PC-3 (cell line): Measurements from ENCODE around the gene MORN1. TPM values are rescaled to one million over a fixed set of nuclear protein-coding genes. Genes with fewer than 3 reads are reported as not detected.
"Not testable (repeated sequence)": the region's sequence is repeated elsewhere in the genome, so short reads cannot be mapped to it uniquely, and the experiment has no call there.

Experiments used
- ATAC-seq: fragments of 200-7000 bp; cut with Tn5 transposase; 2 replicates; pipeline ENCODE4 v1.9.1; 2020; ENCODE audit warnings: mild to moderate bottlenecking, moderate library complexity
- Bru-seq: library from RNA; stranded (reverse); fragments of 400-500 nt; gene quantifications from one replicate; lab custom pipeline; 2021; lab: Mats Ljungman, UMichigan
- BruChase-seq, 2 experiments: library from RNA; stranded (reverse); fragments of 400-500 nt; gene quantifications; one replicate each; lab custom pipeline; 2021; lab: Mats Ljungman, UMichigan
- BruUV-seq: library from RNA; stranded (reverse); fragments of 400-500 nt; replicated peaks from 2 replicates; lab custom pipeline; 2021; lab: Mats Ljungman, UMichigan
- CTCF ChIA-PET: fragments of 300-600 bp; sonication (Branson Sonifier 250); formaldehyde crosslinking; loops from one replicate; lab custom pipeline; 2022; ENCODE audit warnings: antibody characterized with exemption; lab: Charles Lee
- POLR2A ChIA-PET: fragments of 300-600 bp; sonication (Branson Sonifier 250); formaldehyde crosslinking; loops from one replicate; lab custom pipeline; 2022; ENCODE audit warnings: antibody characterized with exemption; ENCODE audit not compliant: unreplicated experiment; lab: Charles Lee
- DNase-seq: peaks from one replicate; pipeline ENCODE4 v3.0.0-alpha.2; 2015
- H2AFZ ChIP-seq: fragments of 300-600 bp; sonication (generic); 2 replicates; pipeline ENCODE4 v1.6.0; 2016; ENCODE audit warnings: antibody characterized with exemption, low read length
- H3F3A ChIP-seq: fragments of 300-600 bp; sonication (generic); one replicate; pipeline ENCODE4 v1.6.0; 2017; ENCODE audit warnings: antibody characterized with exemption, low read length, control low read depth, mild to moderate bottlenecking; ENCODE audit not compliant: unreplicated experiment
- H3K27ac ChIP-seq: fragments of 300-600 bp; sonication (generic); 2 replicates; pipeline ENCODE4 v1.5.1; 2016; ENCODE audit warnings: mild to moderate bottlenecking, low read length
- H3K27me3 ChIP-seq: fragments of 300-600 bp; sonication (generic); 2 replicates; pipeline ENCODE4 v1.6.1; 2016; ENCODE audit warnings: low read length, mixed read lengths
- H3K36me3 ChIP-seq: fragments of 300-600 bp; sonication (generic); 2 replicates; pipeline ENCODE4 v1.6.1; 2016; ENCODE audit warnings: low read depth, mixed run types, low read length, mixed read lengths
- H3K4me1 ChIP-seq: fragments of 300-600 bp; sonication (generic); 2 replicates; pipeline ENCODE4 v1.5.1; 2016; ENCODE audit warnings: low read length; ENCODE audit not compliant: insufficient read depth
- H3K4me2 ChIP-seq: fragments of 300-600 bp; sonication (generic); 2 replicates; pipeline ENCODE4 v1.6.0; 2016; ENCODE audit warnings: low read length
- H3K4me3 ChIP-seq: fragments of 300-600 bp; sonication (generic); 2 replicates; pipeline ENCODE4 v1.5.1; 2016; ENCODE audit warnings: mild to moderate bottlenecking, low read length, mixed read lengths
- H3K79me2 ChIP-seq: fragments of 300-600 bp; sonication (generic); 2 replicates; pipeline ENCODE4 v1.6.1; 2017; ENCODE audit warnings: low read length, mixed read lengths
- H3K9ac ChIP-seq: fragments of 300-600 bp; sonication (generic); 2 replicates; pipeline ENCODE4 v1.6.0; 2016; ENCODE audit warnings: mild to moderate bottlenecking, low read length
- H3K9me2 ChIP-seq: fragments of 300-600 bp; sonication (generic); replicated peaks from 2 replicates; pipeline ENCODE4 v1.6.1; 2016; ENCODE audit warnings: mixed run types, low read length, mixed read lengths
- H3K9me3 ChIP-seq: fragments of 300-600 bp; sonication (generic); 2 replicates; pipeline ENCODE4 v1.6.1; 2016; ENCODE audit warnings: low read length, mixed read lengths
- H4K20me1 ChIP-seq: fragments of 300-600 bp; sonication (generic); 2 replicates; pipeline ENCODE4 v1.6.1; 2016; ENCODE audit warnings: low read length, mixed read lengths
- EZH2 ChIP-seq: fragments of 300-600 bp; sonication (generic); IDR thresholded peaks from one replicate; pipeline ENCODE4 v1.6.1; 2017; ENCODE audit warnings: antibody characterized with exemption, mild to moderate bottlenecking, low read length; ENCODE audit not compliant: unreplicated experiment
- EZH2phosphoT487 ChIP-seq: fragments of 300-600 bp; sonication (generic); IDR thresholded peaks from 2 replicates; pipeline ENCODE4 v1.6.1; 2018; ENCODE audit warnings: mild to moderate bottlenecking, antibody characterized with exemption, low read length, borderline replicate concordance
- intact Hi-C: fragments of 100-400 bp; cut with micrococcal nuclease; formaldehyde crosslinking; loops from 2 replicates; pipeline ENCODE4 v1.9.0; 2023
- long read RNA-seq: library from polyadenylated mRNA; unstranded; transcript quantifications from one replicate; pipeline ENCODE4 v2.0.0, GENCODE V29; 2021; ENCODE audit not compliant: unreplicated experiment
- total RNA-seq: library from RNA; depleted of rRNA; stranded (reverse); fragments of >200 nt; gene quantifications from 2 replicates; pipeline ENCODE4 v1.2.3, GENCODE V29; 2014; rRNA removed
- TF ChIP-seq, protein P1 (sequence below): fragments of 300-600 bp; sonication (generic); conservative IDR thresholded peaks from 2 replicates; pipeline ENCODE4 v1.5.1; 2017; ENCODE audit warnings: antibody characterized with exemption, low read depth, mild to moderate bottlenecking, low read length

MORN1 gene
- 11.2 and 30.5 TPM in 2 replicates for total RNA-seq
- Bru-seq, nascent RNA = percentile 58 among the genes with signal in this experiment
- BruChase-seq, experiment 1, labeled RNA remaining after a 6-hour chase = percentile 53 among the genes with signal in this experiment
- percentile 59 among the genes with signal in this experiment for BruChase-seq, experiment 2, labeled RNA remaining after a 2-hour chase
- long read RNA-seq, full-length matches to known transcripts = 6 of 38 reads
- long read RNA-seq, partial matches to known transcripts = 5 of 38 reads
- long read RNA-seq, other reads (novel, unspliced or antisense) = 27 of 38 reads

DNA sequence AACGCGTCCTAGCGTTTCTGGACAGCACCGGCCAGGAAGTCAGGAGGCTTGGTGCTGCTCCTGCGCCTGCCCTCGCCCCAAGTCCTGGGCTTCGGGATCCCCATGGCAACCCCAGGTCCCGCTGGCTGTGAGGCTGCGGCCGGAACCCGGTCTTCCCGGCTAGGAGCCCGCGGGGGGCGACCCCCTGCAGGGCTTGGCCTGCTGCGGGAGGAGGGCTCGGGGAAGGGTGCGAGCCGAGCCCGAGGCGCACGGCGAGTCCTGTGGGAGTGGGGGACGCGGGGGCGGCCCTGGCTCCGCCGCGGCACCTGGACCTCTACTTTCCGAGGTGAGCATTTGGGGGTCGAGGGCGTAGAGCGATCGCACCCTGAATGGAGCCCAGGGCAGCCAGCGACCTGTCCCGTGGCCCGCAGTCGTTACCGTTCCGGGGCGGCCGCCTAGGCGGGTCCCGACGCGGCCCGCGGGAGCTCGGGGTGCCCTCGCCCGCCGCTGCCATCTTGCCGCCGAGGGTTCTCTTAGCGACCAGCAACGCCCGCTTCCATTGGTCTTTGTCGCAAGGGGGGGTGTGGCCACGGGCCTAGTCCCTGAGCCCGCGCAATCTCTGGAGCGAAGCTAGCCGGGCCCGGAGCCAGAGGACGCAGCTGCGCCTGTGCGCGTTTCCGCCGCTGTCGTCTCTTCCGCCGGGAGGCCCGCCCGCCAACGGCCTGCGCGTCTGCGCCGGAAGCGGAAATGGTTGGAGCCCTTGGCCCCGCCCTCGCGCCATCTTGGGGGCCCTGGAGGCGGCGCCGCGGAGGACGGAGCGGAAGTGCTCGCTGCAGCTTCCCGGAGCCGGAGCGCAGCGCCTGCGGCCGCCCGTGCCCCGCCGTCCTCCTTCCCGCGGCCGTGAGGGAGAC lies at the start of gene MORN1, which contains the start of gene RER1:
Gene MORN1, minus strand, starts transcription at position 514 of the 890 bp plus-strand sequence. Its CDS starts 21 bp downstream, at position 493.
Gene RER1, plus strand, starts transcription at position 801 of the 890 bp plus-strand sequence. CDS start 3,950 bp downstream, outside the sequence.
- intact Hi-C loops = loop anchor here (1.0 kb wide), 1 partner anchor 21 kb away; the partner anchor contains the start of gene PEX10

DNA sequence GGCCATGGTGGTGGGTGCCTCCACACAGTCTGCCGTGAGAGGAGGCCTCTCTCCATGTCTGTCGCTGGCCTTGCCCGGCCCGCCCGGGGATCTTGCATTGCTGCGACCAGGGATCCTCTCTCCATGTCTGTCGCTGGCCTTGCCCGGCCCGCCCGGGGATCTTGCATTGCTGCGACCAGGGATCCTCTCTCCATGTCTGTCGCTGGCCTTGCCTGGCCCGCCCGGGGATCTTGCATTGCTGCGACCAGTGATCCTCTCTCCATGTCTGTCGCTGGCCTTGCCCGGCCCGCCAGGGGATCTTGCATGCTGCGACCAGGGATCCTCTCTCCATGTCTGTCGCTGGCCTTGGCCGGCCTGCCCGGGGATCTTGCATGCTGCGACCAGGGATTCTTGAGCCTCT lies 49.0 kb upstream of the MORN1 start:
- H3K79me2 ChIP-seq, H3K27ac ChIP-seq, DNase-seq, BruUV-seq, H3K4me2 ChIP-seq, H3K4me1 ChIP-seq, H2AFZ ChIP-seq, H3K9me2 ChIP-seq, H3K9me3 ChIP-seq, H3K36me3 ChIP-seq, intact Hi-C loops, H3K9ac ChIP-seq, POLR2A ChIA-PET, H3K4me3 ChIP-seq, H4K20me1 ChIP-seq, ATAC-seq, CTCF ChIA-PET, H3F3A ChIP-seq: not testable (repeated sequence)
- H3K27me3 ChIP-seq = peaks cover 18% of the 10 kb centered on the region

More for the DNA sequence above, at the start of gene MORN1, which contains the start of gene RER1:
- Histone ChIP-seq H3K36me3 (peaks cover 33% of the 10 kb centered on the region; the same call in 1 of the 2 replicates), H3K9ac (peak within 1 kb of the TSS; percentile 96), H3K4me2 (peak within 1 kb of the TSS; percentile 97), H3K27me3 (no peaks in the 10 kb centered on the region), H3F3A (no peaks in the 10 kb centered on the region), H3K9me2 (no peaks in the 10 kb centered on the region), H3K4me1 (peaks cover 22% of the 10 kb centered on the region), H4K20me1 (peaks cover 13% of the 10 kb centered on the region), H3K27ac (peak within 1 kb of the TSS; percentile 38), H3K4me3 (peak within 1 kb of the TSS; percentile 93), H3K9me3 (no peaks in the 10 kb centered on the region), H2AFZ (peak within 1 kb of the TSS; percentile 86), H3K79me2 (peaks cover 63% of the 10 kb centered on the region)
- ChIA-PET POLR2A (interaction anchor here (0.5 to 1.5 kb wide), 8 partner anchors 9 to 887 kb away, joined by 3 to 25 read pairs (median 4); no protein-coding TSS in a partner anchor), CTCF (interaction anchor here (0.6 to 1.2 kb wide), 7 partner anchors 9 to 448 kb away, joined by 3 to 10 read pairs (median 6); partner anchors contain the start of genes FAAP20 and PEX10)
- DNase-seq (peak; percentile 100), ATAC-seq (peak; percentile 94)
- no TSS peak for BruUV-seq
- TF ChIP-seq EZH2phosphoT487 = no peak
- TF ChIP-seq EZH2 = no peak

DNA sequence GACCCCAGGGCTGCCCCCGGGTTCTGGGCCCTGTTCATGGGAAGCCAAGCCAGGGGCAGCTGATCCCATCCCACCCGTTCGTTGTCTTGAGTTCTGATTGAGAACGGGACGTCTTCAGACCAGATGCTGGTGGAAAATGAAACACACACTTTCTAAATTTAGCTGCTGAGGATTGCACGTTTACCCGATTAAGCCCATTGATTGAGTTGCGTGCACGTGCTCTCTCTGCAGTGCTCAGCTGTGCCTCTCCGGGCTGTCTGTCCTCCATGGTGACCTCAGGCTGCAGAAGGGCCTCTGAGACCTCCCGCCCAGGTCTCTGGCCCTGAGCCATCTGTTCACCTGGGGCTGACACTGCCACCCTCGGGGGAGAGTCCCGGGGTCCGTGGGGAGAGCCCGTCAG lies 48.0 kb upstream of the MORN1 start:
- H3K4me3 ChIP-seq = no peak overlapping the region
- H3K79me2 ChIP-seq = no peaks in the 10 kb centered on the region
- H3K4me1 ChIP-seq = no peaks in the 10 kb centered on the region
- no peak overlapping the region for H3K27ac ChIP-seq
- H3K4me2 ChIP-seq = no peak overlapping the region
- H3K27me3 ChIP-seq = peaks cover 18% of the 10 kb centered on the region
- ATAC-seq (no peak), DNase-seq (no peak)
- no TSS peak for BruUV-seq
- no peaks in the 10 kb centered on the region for H4K20me1 ChIP-seq
- no peak for TF ChIP-seq EZH2phosphoT487
- no peak for TF ChIP-seq EZH2
- TF ChIP-seq, protein P1, sequence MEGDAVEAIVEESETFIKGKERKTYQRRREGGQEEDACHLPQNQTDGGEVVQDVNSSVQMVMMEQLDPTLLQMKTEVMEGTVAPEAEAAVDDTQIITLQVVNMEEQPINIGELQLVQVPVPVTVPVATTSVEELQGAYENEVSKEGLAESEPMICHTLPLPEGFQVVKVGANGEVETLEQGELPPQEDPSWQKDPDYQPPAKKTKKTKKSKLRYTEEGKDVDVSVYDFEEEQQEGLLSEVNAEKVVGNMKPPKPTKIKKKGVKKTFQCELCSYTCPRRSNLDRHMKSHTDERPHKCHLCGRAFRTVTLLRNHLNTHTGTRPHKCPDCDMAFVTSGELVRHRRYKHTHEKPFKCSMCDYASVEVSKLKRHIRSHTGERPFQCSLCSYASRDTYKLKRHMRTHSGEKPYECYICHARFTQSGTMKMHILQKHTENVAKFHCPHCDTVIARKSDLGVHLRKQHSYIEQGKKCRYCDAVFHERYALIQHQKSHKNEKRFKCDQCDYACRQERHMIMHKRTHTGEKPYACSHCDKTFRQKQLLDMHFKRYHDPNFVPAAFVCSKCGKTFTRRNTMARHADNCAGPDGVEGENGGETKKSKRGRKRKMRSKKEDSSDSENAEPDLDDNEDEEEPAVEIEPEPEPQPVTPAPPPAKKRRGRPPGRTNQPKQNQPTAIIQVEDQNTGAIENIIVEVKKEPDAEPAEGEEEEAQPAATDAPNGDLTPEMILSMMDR = no peak
- ChIA-PET CTCF (no interaction called here), POLR2A (no interaction called here)
- no peak overlapping the region for H3K9ac ChIP-seq
- H2AFZ ChIP-seq = no peak overlapping the region
- H3K36me3 ChIP-seq = no peaks in the 10 kb centered on the region
- intact Hi-C loops = no loop called here
- no peaks in the 10 kb centered on the region for H3F3A ChIP-seq
- no peaks in the 10 kb centered on the region for H3K9me3 ChIP-seq
- no peaks in the 10 kb centered on the region for H3K9me2 ChIP-seq
